Natural killer cell (primary cell): ENCODE data around the gene SEC14L5. TPM values are rescaled to one million over a fixed set of nuclear protein-coding genes. Genes with fewer than 3 reads are reported as not detected.

Source experiments
- ATAC-seq, 3 donors: fragments of 150-1000 bp in 2 of 3; fragments of 200-7000 bp in 1 of 3; cut with Tn5 transposase; 1 replicate in 1 of 3; 2 replicates in 2 of 3; pipeline ENCODE4 v1.10.0; 2021; ENCODE audit warnings: mild to moderate bottlenecking in 2 of 3, moderate library complexity in 2 of 3
- DNase-seq, 2 donors: peaks; one replicate each; pipeline versions ENCODE4 v3.0.0 to v3.0.0-alpha.2; 2013 to 2021; ENCODE audit warnings: mixed read lengths in 1 of 2
- H3K27ac ChIP-seq: one replicate; pipeline ENCODE4 v1.5.1; 2013; ENCODE audit warnings: mild to moderate bottlenecking, low read length
- H3K27me3 ChIP-seq: one replicate; pipeline ENCODE4 v1.6.1; 2013; ENCODE audit warnings: low read length; ENCODE audit not compliant: control insufficient read depth, insufficient read depth
- H3K36me3 ChIP-seq: one replicate; pipeline ENCODE4 v1.6.1; 2013; ENCODE audit warnings: low read length; ENCODE audit not compliant: control insufficient read depth, insufficient read depth
- H3K4me1 ChIP-seq: one replicate; pipeline ENCODE4 v1.6.1; 2013; ENCODE audit warnings: low read length; ENCODE audit not compliant: control insufficient read depth, insufficient read depth
- H3K4me3 ChIP-seq: one replicate; pipeline ENCODE4 v1.5.1; 2013; ENCODE audit warnings: low read length
- H3K9me3 ChIP-seq: one replicate; pipeline ENCODE4 v1.6.1; 2013; ENCODE audit warnings: low read length; ENCODE audit not compliant: control insufficient read depth, insufficient read depth
- H3K27ac Mint-ChIP-seq, 2 donors: one replicate each; pipeline ENCODE4 v1.8.0; 2022; ENCODE audit warnings: mild to moderate bottlenecking in 2 of 2, mixed read lengths in 2 of 2, moderate library complexity in 1 of 2
- H3K27me3 Mint-ChIP-seq, 2 donors: one replicate each; pipeline ENCODE4 v1.8.0; 2022; ENCODE audit warnings: low read depth in 2 of 2, mixed read lengths in 2 of 2
- H3K36me3 Mint-ChIP-seq: one replicate; pipeline ENCODE4 v1.8.0; 2022; ENCODE audit warnings: mixed read lengths
- H3K4me1 Mint-ChIP-seq, 2 donors: one replicate each; pipeline ENCODE4 v1.8.0; 2022; ENCODE audit warnings: mixed read lengths in 2 of 2
- H3K4me3 Mint-ChIP-seq: one replicate; pipeline ENCODE4 v1.8.0; 2022; ENCODE audit warnings: mild to moderate bottlenecking, moderate library complexity, mixed read lengths
- H3K9me3 Mint-ChIP-seq, 2 donors: one replicate each; pipeline ENCODE4 v1.8.0; 2022; ENCODE audit warnings: mixed read lengths in 2 of 2
- CTCF ChIP-seq: fragments of 200-600 bp; IDR thresholded peaks from one replicate; pipeline ENCODE4 v1.8.0; 2022; ENCODE audit warnings: antibody characterized with exemption
- WGBS: methylation state at CpG from one replicate; pipeline ENCODE4 v1.1.7; 2013; ENCODE audit warnings: missing lambda C conversion rate; ENCODE audit not compliant: insufficient coverage; 5-methylcytosine and 5-hydroxymethylcytosine counted together
- intact Hi-C: fragments of 100-400 bp; cut with micrococcal nuclease; formaldehyde crosslinking; loops from one replicate; pipeline ENCODE4 v1.14.2; 2022
- total RNA-seq, 4 donors: library from RNA; stranded (reverse); fragments of 120-200 nt in 1 of 4; gene quantifications; one replicate each; pipeline versions ENCODE4 v1.2.3 to v1.2.4, GENCODE V29; 2013 to 2022

The SEC14L5 gene
- total RNA-seq, 3 donors from 2014 or later (not counting 1 experiment from before 2014, with no cell fraction given), result 0.27 to 1.1 (median 0.93) TPM

GRCh38 chr16:5003828-5004227, 45.7 kb downstream of the SEC14L5 start:
- 92% methylated on average over 10 of the region's 10 CpGs for WGBS
- no peak overlapping the region for H3K27ac ChIP-seq
- DNase-seq (no peak), ATAC-seq (no peak)
- Mint-ChIP-seq H3K27ac (no peak overlapping the region), H3K4me3 (no peak overlapping the region), H3K27me3 (peaks cover 0 to under 1% of the 10 kb centered on the region in 2 donors), H3K4me1 (no peaks in the 10 kb centered on the region), H3K9me3 (no peaks in the 10 kb centered on the region), H3K36me3 (no peaks in the 10 kb centered on the region)
- intact Hi-C loops, result no loop called here
- no peaks in the 10 kb centered on the region for H3K9me3 ChIP-seq
- H3K4me3 ChIP-seq, result no peak overlapping the region
- no peaks in the 10 kb centered on the region for H3K27me3 ChIP-seq
- no peak for TF ChIP-seq CTCF
- H3K4me1 ChIP-seq, result no peaks in the 10 kb centered on the region
- no peaks in the 10 kb centered on the region for H3K36me3 ChIP-seq

GRCh38 chr16:5004311-5004710, 46.2 kb downstream of the SEC14L5 start:
- TF ChIP-seq CTCF, result no peak
- ATAC-seq (no peak), DNase-seq (no peak)
- Histone ChIP-seq H3K36me3 (no peaks in the 10 kb centered on the region), H3K27ac (no peak overlapping the region), H3K4me3 (no peak overlapping the region), H3K27me3 (no peaks in the 10 kb centered on the region), H3K9me3 (no peaks in the 10 kb centered on the region), H3K4me1 (no peaks in the 10 kb centered on the region)
- Mint-ChIP-seq H3K27me3 (no peaks in the 10 kb centered on the region), H3K27ac (no peak overlapping the region), H3K36me3 (no peaks in the 10 kb centered on the region), H3K4me1 (no peaks in the 10 kb centered on the region), H3K9me3 (no peaks in the 10 kb centered on the region), H3K4me3 (no peak overlapping the region)
- whole genome bisulfite sequencing, result 68% methylated on average over 5 of the region's 5 CpGs
- intact Hi-C loops, result no loop called here

GRCh38 chr16:5005916-5006315, 47.8 kb downstream of the SEC14L5 start:
- H3K4me1 Mint-ChIP-seq, result no peaks in the 10 kb centered on the region
- H3K9me3 Mint-ChIP-seq, result no peaks in the 10 kb centered on the region
- no peak overlapping the region for H3K27ac ChIP-seq
- H3K27me3 Mint-ChIP-seq, result peaks cover 0 to 8% of the 10 kb centered on the region in 2 donors
- 69% methylated on average over 4 of the region's 4 CpGs for WGBS
- ATAC-seq (no peak), DNase-seq (no peak)
- intact Hi-C loops, result no loop called here
- no peaks in the 10 kb centered on the region for H3K27me3 ChIP-seq
- no peaks in the 10 kb centered on the region for H3K9me3 ChIP-seq
- no peak for TF ChIP-seq CTCF
- no peaks in the 10 kb centered on the region for H3K36me3 ChIP-seq
- H3K36me3 Mint-ChIP-seq, result no peaks in the 10 kb centered on the region
- H3K4me1 ChIP-seq, result no peaks in the 10 kb centered on the region
- H3K4me3 Mint-ChIP-seq, result no peak overlapping the region
- H3K4me3 ChIP-seq, result no peak overlapping the region
- no peak overlapping the region for H3K27ac Mint-ChIP-seq
